GM19372 (cell line): ENCODE results near the gene NTNG1.

ENCODE experiments used
- ATAC-seq: cut with Tn5 transposase; IDR thresholded peaks from one replicate; pipeline ENCODE4 v1.9.1; 2021; ENCODE audit warnings: mild to moderate bottlenecking, low read depth, moderate library complexity; ENCODE audit not compliant: unreplicated experiment

NTNG1 gene

GRCh38 chr1:107486349-107486748 lies 345.5 kb downstream of the NTNG1 start:
- no peak for ATAC-seq

- no peak for ATAC-seq
Measured at GRCh38 chr1:107487506-107487905, 346.7 kb downstream of the NTNG1 start.

GRCh38 chr1:107491582-107491981 lies 350.7 kb downstream of the NTNG1 start:
- ATAC-seq, result peak; percentile 50

GRCh38 chr1:107493111-107493716 lies 352.4 kb downstream of the NTNG1 start:
- ATAC-seq, result no peak

- ATAC-seq, result no peak
Measured at GRCh38 chr1:107494061-107494460, 353.2 kb downstream of the NTNG1 start.

GRCh38 chr1:107496002-107496401 lies 355.2 kb downstream of the NTNG1 start:
- no peak for ATAC-seq

- ATAC-seq, result peak; percentile 89
Measured at GRCh38 chr1:107499139-107499744, 358.4 kb downstream of the NTNG1 start.

- ATAC-seq, result no peak
Measured at GRCh38 chr1:107501081-107501605, 360.3 kb downstream of the NTNG1 start.

GRCh38 chr1:107510347-107510746 lies 369.5 kb downstream of the NTNG1 start:
- no peak for ATAC-seq

GRCh38 chr1:107512836-107513235 lies 372.0 kb downstream of the NTNG1 start:
- no peak for ATAC-seq

- ATAC-seq, result no peak
Measured at GRCh38 chr1:107514841-107515240, 374.0 kb downstream of the NTNG1 start.

- no peak for ATAC-seq
Measured at GRCh38 chr1:107515702-107516101, 374.9 kb downstream of the NTNG1 start.

- no peak for ATAC-seq
Measured at GRCh38 chr1:107523061-107523460, 382.2 kb downstream of the NTNG1 start.

GRCh38 chr1:107523736-107524135 lies 382.9 kb downstream of the NTNG1 start:
- no peak for ATAC-seq

GRCh38 chr1:107524301-107524700 lies 383.5 kb downstream of the NTNG1 start:
- ATAC-seq, result no peak

GRCh38 chr1:107525145-107525544 lies 384.3 kb downstream of the NTNG1 start:
- ATAC-seq, result no peak

GRCh38 chr1:107525961-107526360 lies 385.1 kb downstream of the NTNG1 start:
- no peak for ATAC-seq

- no peak for ATAC-seq
Measured at GRCh38 chr1:107526524-107527198, 385.8 kb downstream of the NTNG1 start.

GRCh38 chr1:107529511-107530149 lies 388.8 kb downstream of the NTNG1 start:
- ATAC-seq, result peak; percentile 98

GRCh38 chr1:107530543-107530942 lies 389.7 kb downstream of the NTNG1 start:
- no peak for ATAC-seq
